Astrocyte (in vitro differentiated cells and primary cell): ENCODE results near the gene NDEL1.

ENCODE experiments used
- EZH2 ChIP-seq: IDR thresholded peaks from 2 replicates; pipeline ENCODE4 v1.6.1; 2012; ENCODE audit warnings: mild to moderate bottlenecking, low read length, inconsistent platforms; ENCODE audit not compliant: insufficient read depth
- TF ChIP-seq, protein P1 (sequence below): IDR thresholded peaks from 2 replicates; pipeline ENCODE4 v1.5.1; 2011; ENCODE audit warnings: low read depth, mild to moderate bottlenecking, inconsistent platforms, low read length, moderate library complexity; ENCODE audit not compliant: insufficient read depth

DNA sequence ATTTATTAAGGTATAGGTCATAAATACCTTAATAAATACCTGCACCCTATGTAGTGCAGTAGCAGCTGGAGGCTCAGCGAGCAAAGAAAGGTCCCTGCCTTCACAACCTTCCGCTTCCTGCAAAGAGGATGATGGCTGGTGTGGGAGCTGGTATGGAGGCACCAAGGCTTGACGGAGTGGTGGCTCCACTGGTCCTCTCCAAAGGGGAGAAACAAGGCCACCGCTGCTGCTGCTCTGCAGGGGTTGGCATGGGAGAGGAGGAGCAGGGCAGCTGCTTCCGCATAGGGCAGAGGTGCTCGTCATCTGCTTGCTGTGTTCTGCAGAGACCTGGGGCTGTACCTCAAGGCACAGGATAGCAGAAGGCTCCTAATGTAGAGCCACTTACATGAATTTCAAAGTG, 52.8 kb downstream of the NDEL1 start:
- TF ChIP-seq, protein P1, sequence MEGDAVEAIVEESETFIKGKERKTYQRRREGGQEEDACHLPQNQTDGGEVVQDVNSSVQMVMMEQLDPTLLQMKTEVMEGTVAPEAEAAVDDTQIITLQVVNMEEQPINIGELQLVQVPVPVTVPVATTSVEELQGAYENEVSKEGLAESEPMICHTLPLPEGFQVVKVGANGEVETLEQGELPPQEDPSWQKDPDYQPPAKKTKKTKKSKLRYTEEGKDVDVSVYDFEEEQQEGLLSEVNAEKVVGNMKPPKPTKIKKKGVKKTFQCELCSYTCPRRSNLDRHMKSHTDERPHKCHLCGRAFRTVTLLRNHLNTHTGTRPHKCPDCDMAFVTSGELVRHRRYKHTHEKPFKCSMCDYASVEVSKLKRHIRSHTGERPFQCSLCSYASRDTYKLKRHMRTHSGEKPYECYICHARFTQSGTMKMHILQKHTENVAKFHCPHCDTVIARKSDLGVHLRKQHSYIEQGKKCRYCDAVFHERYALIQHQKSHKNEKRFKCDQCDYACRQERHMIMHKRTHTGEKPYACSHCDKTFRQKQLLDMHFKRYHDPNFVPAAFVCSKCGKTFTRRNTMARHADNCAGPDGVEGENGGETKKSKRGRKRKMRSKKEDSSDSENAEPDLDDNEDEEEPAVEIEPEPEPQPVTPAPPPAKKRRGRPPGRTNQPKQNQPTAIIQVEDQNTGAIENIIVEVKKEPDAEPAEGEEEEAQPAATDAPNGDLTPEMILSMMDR: no peak
- TF ChIP-seq EZH2: no peak
